Activated CD4-positive, alpha-beta T cell treated with anti-CD3 and anti-CD28 coated beads, Interleukin-2, amount 10 ng/mL, durations not matched to agents 7 days and 5 days (primary cell): ENCODE data around the gene PPP1R1C. TPM values are rescaled to one million over a fixed set of nuclear protein-coding genes. Genes with fewer than 3 reads are reported as not detected.
"Not testable (repeated sequence)": the region's sequence is repeated elsewhere in the genome, so short reads cannot be mapped to it uniquely, and the experiment has no call there.

Experiments
- CTCF ChIA-PET: fragments of 350-600 bp; sonication (Branson Sonifier 250); formaldehyde crosslinking; loops from one replicate; lab custom pipeline; 2021; ENCODE audit warnings: antibody characterized with exemption; lab: Charles Lee
- POLR2A ChIA-PET: fragments of 350-600 bp; sonication (Branson Sonifier 250); formaldehyde crosslinking; loops from one replicate; lab custom pipeline; 2021; ENCODE audit warnings: antibody characterized with exemption; lab: Charles Lee
- DNase-seq: peaks from one replicate; pipeline ENCODE4 v3.0.0-alpha.2; 2020
- H3K27ac Mint-ChIP-seq: one replicate; pipeline ENCODE4 v1.8.0; 2021; ENCODE audit warnings: mild to moderate bottlenecking, moderate library complexity, mixed read lengths
- H3K27me3 Mint-ChIP-seq: one replicate; pipeline ENCODE4 v1.8.0; 2021; ENCODE audit warnings: mixed read lengths
- H3K36me3 Mint-ChIP-seq: one replicate; pipeline ENCODE4 v1.8.0; 2021; ENCODE audit warnings: low read depth, mixed read lengths
- H3K4me1 Mint-ChIP-seq: one replicate; pipeline ENCODE4 v1.8.0; 2021; ENCODE audit warnings: mixed read lengths
- H3K4me3 Mint-ChIP-seq: one replicate; pipeline ENCODE4 v1.8.0; 2021; ENCODE audit warnings: mild to moderate bottlenecking, moderate library complexity, mixed read lengths
- H3K9me3 Mint-ChIP-seq: one replicate; pipeline ENCODE4 v1.8.0; 2021; ENCODE audit warnings: mixed read lengths
- total RNA-seq, 2 experiments: library from RNA; stranded (reverse); gene quantifications; one replicate each; pipeline ENCODE4 v1.2.3, GENCODE V29; 2021

Gene PPP1R1C
- total RNA-seq, 2 experiments from 2014 or later, result not detected

GRCh38 chr2:181955010-181955409 is 30.6 kb upstream of the PPP1R1C start:
- H3K4me1 Mint-ChIP-seq, result peaks cover 17% of the 10 kb centered on the region
- peaks cover 12% of the 10 kb centered on the region for H3K27me3 Mint-ChIP-seq
- no peaks in the 10 kb centered on the region for H3K9me3 Mint-ChIP-seq
- no peaks in the 10 kb centered on the region for H3K36me3 Mint-ChIP-seq
- no peak overlapping the region for H3K27ac Mint-ChIP-seq
- ChIA-PET CTCF (no interaction called here), POLR2A (no interaction called here)
- no peak for DNase-seq
- H3K4me3 Mint-ChIP-seq, result no peak overlapping the region

- peaks cover 17% of the 10 kb centered on the region for H3K4me1 Mint-ChIP-seq
- DNase-seq, H3K4me3 Mint-ChIP-seq, CTCF ChIA-PET, H3K9me3 Mint-ChIP-seq, H3K27ac Mint-ChIP-seq, H3K36me3 Mint-ChIP-seq, POLR2A ChIA-PET: not testable (repeated sequence)
- H3K27me3 Mint-ChIP-seq, result peaks cover 15% of the 10 kb centered on the region
Measured at GRCh38 chr2:181955866-181956265, 29.8 kb upstream of the PPP1R1C start.

GRCh38 chr2:181957668-181958067 is 28.0 kb upstream of the PPP1R1C start:
- Mint-ChIP-seq H3K27me3 (peaks cover 9% of the 10 kb centered on the region), H3K27ac (no peak overlapping the region), H3K36me3 (no peaks in the 10 kb centered on the region), H3K9me3 (no peaks in the 10 kb centered on the region), H3K4me1 (peaks cover 17% of the 10 kb centered on the region), H3K4me3 (no peak overlapping the region)
- POLR2A ChIA-PET, result no interaction called here
- CTCF ChIA-PET, result no interaction called here
- DNase-seq, result no peak

GRCh38 chr2:181958726-181959125 is 26.9 kb upstream of the PPP1R1C start:
- POLR2A ChIA-PET, result no interaction called here
- Mint-ChIP-seq H3K36me3 (no peaks in the 10 kb centered on the region), H3K4me1 (peaks cover 11% of the 10 kb centered on the region), H3K27ac (no peak overlapping the region), H3K4me3 (no peak overlapping the region), H3K9me3 (no peaks in the 10 kb centered on the region), H3K27me3 (peaks cover 9% of the 10 kb centered on the region)
- no peak for DNase-seq
- CTCF ChIA-PET, result interaction anchor here (0.8 kb wide), 1 partner anchor 41 kb away, joined by 3 read pairs; no protein-coding TSS in a partner anchor

- no peaks in the 10 kb centered on the region for H3K9me3 Mint-ChIP-seq
- peaks cover 3% of the 10 kb centered on the region for H3K4me1 Mint-ChIP-seq
- no peak for DNase-seq
- no peaks in the 10 kb centered on the region for H3K36me3 Mint-ChIP-seq
- no peak overlapping the region for H3K4me3 Mint-ChIP-seq
- ChIA-PET CTCF (interaction anchor here (0.8 kb wide), 1 partner anchor 40 kb away, joined by 3 read pairs; no protein-coding TSS in a partner anchor), POLR2A (no interaction called here)
- H3K27me3 Mint-ChIP-seq, result peaks cover 9% of the 10 kb centered on the region
- H3K27ac Mint-ChIP-seq, result no peak overlapping the region
Measured at GRCh38 chr2:181959508-181959907, 26.1 kb upstream of the PPP1R1C start.

- H3K36me3 Mint-ChIP-seq, H3K4me3 Mint-ChIP-seq, H3K9me3 Mint-ChIP-seq, H3K27ac Mint-ChIP-seq, CTCF ChIA-PET, H3K4me1 Mint-ChIP-seq, POLR2A ChIA-PET, DNase-seq: not testable (repeated sequence)
- H3K27me3 Mint-ChIP-seq, result peaks cover 11% of the 10 kb centered on the region
Measured at GRCh38 chr2:181961167-181961566, 24.5 kb upstream of the PPP1R1C start.

- Mint-ChIP-seq H3K27ac (no peak overlapping the region), H3K4me1 (no peaks in the 10 kb centered on the region), H3K4me3 (no peak overlapping the region), H3K36me3 (no peaks in the 10 kb centered on the region), H3K27me3 (peaks cover 17% of the 10 kb centered on the region), H3K9me3 (no peaks in the 10 kb centered on the region)
- ChIA-PET CTCF (interaction anchor here (1.1 kb wide), 1 partner anchor 12 kb away, joined by 3 read pairs; no protein-coding TSS in a partner anchor), POLR2A (no interaction called here)
- no peak for DNase-seq
Measured at GRCh38 chr2:181962142-181962541, 23.5 kb upstream of the PPP1R1C start.

GRCh38 chr2:181970160-181970794 is 15.4 kb upstream of the PPP1R1C start:
- H3K27me3 Mint-ChIP-seq, result peaks cover 13% of the 10 kb centered on the region
- ChIA-PET CTCF (no interaction called here), POLR2A (interaction anchor here (0.7 kb wide), 1 partner anchor 33 kb away, joined by 9 read pairs; no protein-coding TSS in a partner anchor)
- no peaks in the 10 kb centered on the region for H3K4me1 Mint-ChIP-seq
- H3K36me3 Mint-ChIP-seq, result no peaks in the 10 kb centered on the region
- no peak overlapping the region for H3K4me3 Mint-ChIP-seq
- DNase-seq, result no peak
- H3K9me3 Mint-ChIP-seq, result no peaks in the 10 kb centered on the region
- H3K27ac Mint-ChIP-seq, result no peak overlapping the region

GRCh38 chr2:181971032-181971431 is 14.6 kb upstream of the PPP1R1C start:
- Mint-ChIP-seq H3K27me3 (peaks cover 11% of the 10 kb centered on the region), H3K36me3 (no peaks in the 10 kb centered on the region), H3K27ac (no peak overlapping the region), H3K9me3 (no peaks in the 10 kb centered on the region), H3K4me3 (no peak overlapping the region), H3K4me1 (no peaks in the 10 kb centered on the region)
- DNase-seq, result no peak
- POLR2A ChIA-PET, result no interaction called here
- CTCF ChIA-PET, result no interaction called here

GRCh38 chr2:181972431-181973170 is 13.1 kb upstream of the PPP1R1C start:
- ChIA-PET CTCF (no interaction called here), POLR2A (no interaction called here)
- no peak overlapping the region for H3K27ac Mint-ChIP-seq
- no peak for DNase-seq
- H3K27me3 Mint-ChIP-seq, result peaks cover 5% of the 10 kb centered on the region
- H3K4me3 Mint-ChIP-seq, result no peak overlapping the region
- no peaks in the 10 kb centered on the region for H3K4me1 Mint-ChIP-seq
- no peaks in the 10 kb centered on the region for H3K9me3 Mint-ChIP-seq
- no peaks in the 10 kb centered on the region for H3K36me3 Mint-ChIP-seq

- peaks cover 1% of the 10 kb centered on the region for H3K4me1 Mint-ChIP-seq
- no peak overlapping the region for H3K27ac Mint-ChIP-seq
- CTCF ChIA-PET, result interaction anchor here (0.6 kb wide), 1 partner anchor 24 kb away, joined by 3 read pairs; no protein-coding TSS in a partner anchor
- H3K4me3 Mint-ChIP-seq, result no peak overlapping the region
- peaks cover 5% of the 10 kb centered on the region for H3K27me3 Mint-ChIP-seq
- no peak for DNase-seq
- no peaks in the 10 kb centered on the region for H3K9me3 Mint-ChIP-seq
- POLR2A ChIA-PET, result interaction anchor here (0.6 kb wide), 1 partner anchor 54 kb away, joined by 3 read pairs; no protein-coding TSS in a partner anchor
- no peaks in the 10 kb centered on the region for H3K36me3 Mint-ChIP-seq
Measured at GRCh38 chr2:181973171-181973783, 12.4 kb upstream of the PPP1R1C start.

GRCh38 chr2:181977661-181978350 is 7.8 kb upstream of the PPP1R1C start:
- Mint-ChIP-seq H3K27me3 (no peaks in the 10 kb centered on the region), H3K4me1 (peaks cover 1% of the 10 kb centered on the region), H3K36me3 (no peaks in the 10 kb centered on the region), H3K9me3 (no peaks in the 10 kb centered on the region), H3K4me3 (no peak overlapping the region), H3K27ac (no peak overlapping the region)
- CTCF ChIA-PET, result no interaction called here
- no peak for DNase-seq
- POLR2A ChIA-PET, result no interaction called here
